K562 (cell line): ENCODE data around the gene BTRC. TPM values are rescaled to one million over a fixed set of nuclear protein-coding genes. Genes with fewer than 3 reads are reported as not detected.

ENCODE experiments used
- ATAC-seq: fragments of 200-7000 bp; cut with Tn5 transposase; 3 replicates; pipeline ENCODE4 v1.9.1; 2020; ENCODE audit warnings: moderate library complexity
- BruUV-seq: library from RNA; stranded (reverse); fragments of 400-500 nt; replicated peaks from 2 replicates; lab custom pipeline; 2021; lab: Mats Ljungman, UMichigan
- CTCF ChIA-PET: fragments of 300-600 bp; formaldehyde crosslinking; extraction: SDS; loops from one replicate; lab custom pipeline; 2021; ENCODE audit warnings: low intra/inter-chr PET ratio; lab: Yijun Ruan, JAX
- POLR2A ChIA-PET: fragments of 300-600, 350-650 bp; sonication (Branson Sonifier 250); formaldehyde crosslinking; extraction: SDS; loops from one replicate; lab custom pipeline; 2021; ENCODE audit warnings: antibody characterized with exemption, inconsistent platforms; lab: Yijun Ruan, JAX
- DNase-seq, 4 experiments: peaks; one replicate each; pipeline versions ENCODE4 v3.0.0 to v3.0.0-alpha.2; 2011 to 2018; ENCODE audit warnings: low spot score in 3 of 4, mixed read lengths in 3 of 4; ENCODE audit errors: extremely low read depth in 1 of 4
- FAIRE-seq: peaks from 2 replicates; lab custom pipeline; 2011; peaks lifted over from hg19 to GRCh38; lab: Jason Lieb, UNC
- H2AFZ ChIP-seq: 2 replicates; pipeline ENCODE4 v1.6.0; 2011; ENCODE audit warnings: low read depth, low read length, control low read depth, inconsistent platforms
- H3K27ac ChIP-seq: fragments of 200-600 bp; 3 replicates; pipeline ENCODE4 v1.8.0; 2011; ENCODE audit warnings: low read depth, mild to moderate bottlenecking, control low read depth, inconsistent platforms, low read length, moderate library complexity, mixed read lengths; ENCODE audit errors: extremely low read depth
- H3K27me3 ChIP-seq, 2 experiments: fragments of 300-600 bp in 1 of 2; 2 replicates in 1 of 2; 3 replicates in 1 of 2; pipeline versions ENCODE4 v1.6.0 to v1.8.0; 2011; ENCODE audit warnings: inconsistent platforms in 2 of 2, low read length in 2 of 2, mild to moderate bottlenecking in 1 of 2, mixed read lengths in 1 of 2, moderate library complexity in 1 of 2; ENCODE audit not compliant: control insufficient read depth in 2 of 2, insufficient read depth in 2 of 2
- H3K36me3 ChIP-seq: fragments of 300-600 bp; 3 replicates; pipeline ENCODE4 v1.8.0; 2011; ENCODE audit warnings: mild to moderate bottlenecking, low read length, inconsistent platforms; ENCODE audit not compliant: control insufficient read depth, insufficient read depth
- H3K4me1 ChIP-seq, 2 experiments: fragments of 200-600 bp in 1 of 2; replicated peaks in 1 of 2; 2 replicates in 1 of 2; 3 replicates in 1 of 2; pipeline versions ENCODE4 v1.5.1 to v1.8.0; 2011; ENCODE audit warnings: inconsistent platforms in 2 of 2, low read length in 2 of 2, mild to moderate bottlenecking in 1 of 2, mixed read lengths in 1 of 2, moderate library complexity in 1 of 2; ENCODE audit not compliant: control insufficient read depth in 2 of 2, insufficient read depth in 2 of 2
- H3K4me2 ChIP-seq: 2 replicates; pipeline ENCODE4 v1.6.1; 2011; ENCODE audit warnings: low read length, control low read depth, inconsistent platforms, mixed read lengths; ENCODE audit not compliant: insufficient read depth
- H3K4me3 ChIP-seq: fragments of 200-600 bp; sonication (generic), shearing (Covaris generic); 2 replicates; pipeline ENCODE4 v1.5.1; 2016; ENCODE audit warnings: control low read depth, inconsistent platforms
- H3K79me2 ChIP-seq: fragments of 200-600 bp; 3 replicates; pipeline ENCODE4 v1.8.0; 2011; ENCODE audit warnings: low read length, inconsistent platforms; ENCODE audit not compliant: control insufficient read depth, insufficient read depth
- H3K9ac ChIP-seq, 2 experiments: 2 replicates each; pipeline versions ENCODE4 v1.6.0 to v1.6.1; 2011; ENCODE audit warnings: low read depth in 2 of 2, low read length in 2 of 2, control low read depth in 1 of 2, inconsistent platforms in 1 of 2, mild to moderate bottlenecking in 1 of 2, mixed read lengths in 1 of 2; ENCODE audit not compliant: insufficient read depth in 1 of 2
- H3K9me1 ChIP-seq: one replicate; pipeline ENCODE4 v1.6.0; 2011; ENCODE audit warnings: inconsistent platforms, mild to moderate bottlenecking, low read length, moderate library complexity; ENCODE audit not compliant: control insufficient read depth, insufficient read depth
- H3K9me3 ChIP-seq: replicated peaks from 2 replicates; pipeline ENCODE4 v1.5.1; 2011; ENCODE audit warnings: low read depth, low read length, inconsistent platforms; ENCODE audit not compliant: control insufficient read depth, insufficient read depth
- H4K20me1 ChIP-seq: replicated peaks from 2 replicates; pipeline ENCODE4 v1.6.1; 2011; ENCODE audit warnings: low read length, inconsistent platforms, mixed read lengths; ENCODE audit not compliant: control insufficient read depth, insufficient read depth
- BDP1 ChIP-seq: IDR thresholded peaks from 3 replicates; pipeline ENCODE4 v1.6.1; 2011; ENCODE audit not compliant: insufficient read length, insufficient read depth
- KDM5B ChIP-seq: fragments of 200-600 bp; sonication (generic); IDR thresholded peaks from 2 replicates; pipeline ENCODE4 v1.6.1; 2012; ENCODE audit warnings: low read depth, mild to moderate bottlenecking, moderate library complexity, low read length, control low read depth, inconsistent platforms; ENCODE audit not compliant: insufficient replicate concordance
- NFATC3 ChIP-seq: fragments of 450-650 bp; IDR thresholded peaks from 2 replicates; pipeline ENCODE4 v1.6.1; 2017; ENCODE audit warnings: mild to moderate bottlenecking
- SP2 ChIP-seq: IDR thresholded peaks from 2 replicates; pipeline ENCODE4 v1.6.1; 2011; ENCODE audit warnings: mild to moderate bottlenecking, low read depth, low read length, moderate library complexity; ENCODE audit not compliant: poor library complexity, severe bottlenecking; ENCODE audit errors: extremely low read depth
- TSC22D4 ChIP-seq: fragments of 450-650 bp; IDR thresholded peaks from 2 replicates; pipeline ENCODE4 v1.6.1; 2016; ENCODE audit warnings: missing genetic modification characterization, missing biosample characterization, control low read depth
- WGBS: fragments of 100-300 bp; shearing (Covaris generic); methylation state at CpG from one replicate; pipeline ENCODE4 v1.1.6; 2016; ENCODE audit warnings: low coverage, mixed read lengths; ENCODE audit not compliant: insufficient coverage; ENCODE audit errors: missing lambda C conversion rate; 5-methylcytosine and 5-hydroxymethylcytosine counted together
- in situ Hi-C: fragments of 300-500 bp; cut with MboI; formaldehyde crosslinking; loops from 4 replicates; pipeline ENCODE4 v1.15.0; 2018; ENCODE audit warnings: inconsistent platforms, mixed read lengths
- intact Hi-C: fragments of 100-400 bp; cut with micrococcal nuclease; formaldehyde crosslinking; loops from 2 replicates; pipeline ENCODE4 v1.14.2; 2022
- polyA plus RNA-seq, 8 experiments: library from polyadenylated mRNA; depleted of rRNA in 4 of 8; stranded (reverse) in 5 of 8; unstranded in 3 of 8; fragments of >200 nt; fragmentation: Nextera tagmentation in 2 of 8; fragmentation: Illumina TruSeq in 1 of 8; extraction: Ambion mirVana in 2 of 8; extraction: Trizol in 1 of 8; gene quantifications; 2 replicates each; pipeline versions ENCODE4 v1.2.1 to v1.2.3, GENCODE V29; 2011 to 2014; ENCODE audit warnings: inconsistent platforms in 1 of 8, missing spikeins in 1 of 8
- total RNA-seq, 7 experiments: library from RNA; depleted of rRNA in 6 of 7; stranded (reverse); fragments of >200 nt in 6 of 7; fragmentation: Illumina TruSeq in 2 of 7; extraction: Trizol in 2 of 7; gene quantifications; 2 replicates each; pipeline versions ENCODE4 v1.2.1 to v1.2.3, GENCODE V29; 2011 to 2021; ENCODE audit warnings: low replicate concordance in 1 of 7
- TF ChIP-seq, protein P1 (sequence below): fragments of 450-650 bp; formaldehyde crosslinking; IDR thresholded peaks from 2 replicates; pipeline ENCODE4 v1.4.0; 2020; ENCODE audit warnings: mild to moderate bottlenecking, moderate library complexity
- TF ChIP-seq, protein P2 (sequence below): fragments of 450-650 bp; formaldehyde crosslinking; IDR thresholded peaks from 2 replicates; pipeline ENCODE4 v1.4.0; 2022; ENCODE audit warnings: missing genetic modification characterization
- TF ChIP-seq, protein P3 (sequence below): sonication (generic); formaldehyde crosslinking; IDR thresholded peaks from 2 replicates; pipeline ENCODE4 v1.8.1; 2023; ENCODE audit warnings: mild to moderate bottlenecking, missing genetic modification reagents

BTRC gene
- total and polyA plus RNA-seq, 9 of the 15 experiments (the other 6 are each of a cell fraction or from before 2014, with no cell fraction given): 1.6 to 15.4 (median 7.0) TPM

DNA sequence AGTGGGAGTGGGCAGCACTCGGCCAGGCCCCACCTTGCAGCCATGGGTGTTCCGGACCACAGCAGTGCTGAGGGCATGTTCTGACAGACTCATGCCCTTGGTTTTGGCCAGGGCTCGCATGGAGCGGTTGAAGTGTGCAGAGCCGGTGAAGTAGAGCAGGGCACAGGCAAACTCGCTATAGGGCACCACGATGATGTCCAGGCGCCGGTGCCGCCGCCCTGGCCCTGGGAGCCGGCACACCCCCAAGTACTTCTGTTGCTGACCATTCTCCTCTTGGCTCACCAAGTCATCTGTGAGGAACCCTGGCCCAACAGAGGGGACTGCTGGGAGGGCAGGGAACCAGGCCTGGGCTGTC lies 225.5 kb downstream of the BTRC start:
- H3K4me2 ChIP-seq: no peak overlapping the region
- no peaks in the 10 kb centered on the region; the same call in 1 of the 2 replicates for H4K20me1 ChIP-seq
- no peak overlapping the region for H2AFZ ChIP-seq
- peaks cover 9% of the 10 kb centered on the region for H3K9me1 ChIP-seq
- H3K4me3 ChIP-seq: no peak overlapping the region
- no peaks in the 10 kb centered on the region for H3K27me3 ChIP-seq
- FAIRE-seq: no peak
- POLR2A ChIA-PET: interaction anchor here (0.6 kb wide), 1 partner anchor 28 kb away, joined by 3 read pairs; no protein-coding TSS in a partner anchor
- H3K4me1 ChIP-seq: peaks cover 27 to 41% of the 10 kb centered on the region in 2 experiments
- CTCF ChIA-PET: interaction anchor here (1.1 kb wide), 1 partner anchor 23 kb away, joined by 3 read pairs; no protein-coding TSS in a partner anchor
- in situ Hi-C loops: no loop called here
- TF ChIP-seq BDP1 (no peak), KDM5B (no peak), TSC22D4 (no peak), SP2 (no peak), NFATC3 (no peak)
- TF ChIP-seq, protein P1, sequence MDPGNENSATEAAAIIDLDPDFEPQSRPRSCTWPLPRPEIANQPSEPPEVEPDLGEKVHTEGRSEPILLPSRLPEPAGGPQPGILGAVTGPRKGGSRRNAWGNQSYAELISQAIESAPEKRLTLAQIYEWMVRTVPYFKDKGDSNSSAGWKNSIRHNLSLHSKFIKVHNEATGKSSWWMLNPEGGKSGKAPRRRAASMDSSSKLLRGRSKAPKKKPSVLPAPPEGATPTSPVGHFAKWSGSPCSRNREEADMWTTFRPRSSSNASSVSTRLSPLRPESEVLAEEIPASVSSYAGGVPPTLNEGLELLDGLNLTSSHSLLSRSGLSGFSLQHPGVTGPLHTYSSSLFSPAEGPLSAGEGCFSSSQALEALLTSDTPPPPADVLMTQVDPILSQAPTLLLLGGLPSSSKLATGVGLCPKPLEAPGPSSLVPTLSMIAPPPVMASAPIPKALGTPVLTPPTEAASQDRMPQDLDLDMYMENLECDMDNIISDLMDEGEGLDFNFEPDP (CRISPR knock-in tag): no peak
- TF ChIP-seq, protein P2, sequence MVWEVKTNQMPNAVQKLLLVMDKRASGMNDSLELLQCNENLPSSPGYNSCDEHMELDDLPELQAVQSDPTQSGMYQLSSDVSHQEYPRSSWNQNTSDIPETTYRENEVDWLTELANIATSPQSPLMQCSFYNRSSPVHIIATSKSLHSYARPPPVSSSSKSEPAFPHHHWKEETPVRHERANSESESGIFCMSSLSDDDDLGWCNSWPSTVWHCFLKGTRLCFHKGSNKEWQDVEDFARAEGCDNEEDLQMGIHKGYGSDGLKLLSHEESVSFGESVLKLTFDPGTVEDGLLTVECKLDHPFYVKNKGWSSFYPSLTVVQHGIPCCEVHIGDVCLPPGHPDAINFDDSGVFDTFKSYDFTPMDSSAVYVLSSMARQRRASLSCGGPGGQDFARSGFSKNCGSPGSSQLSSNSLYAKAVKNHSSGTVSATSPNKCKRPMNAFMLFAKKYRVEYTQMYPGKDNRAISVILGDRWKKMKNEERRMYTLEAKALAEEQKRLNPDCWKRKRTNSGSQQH (CRISPR knock-in tag): no peak
- TF ChIP-seq, protein P3, sequence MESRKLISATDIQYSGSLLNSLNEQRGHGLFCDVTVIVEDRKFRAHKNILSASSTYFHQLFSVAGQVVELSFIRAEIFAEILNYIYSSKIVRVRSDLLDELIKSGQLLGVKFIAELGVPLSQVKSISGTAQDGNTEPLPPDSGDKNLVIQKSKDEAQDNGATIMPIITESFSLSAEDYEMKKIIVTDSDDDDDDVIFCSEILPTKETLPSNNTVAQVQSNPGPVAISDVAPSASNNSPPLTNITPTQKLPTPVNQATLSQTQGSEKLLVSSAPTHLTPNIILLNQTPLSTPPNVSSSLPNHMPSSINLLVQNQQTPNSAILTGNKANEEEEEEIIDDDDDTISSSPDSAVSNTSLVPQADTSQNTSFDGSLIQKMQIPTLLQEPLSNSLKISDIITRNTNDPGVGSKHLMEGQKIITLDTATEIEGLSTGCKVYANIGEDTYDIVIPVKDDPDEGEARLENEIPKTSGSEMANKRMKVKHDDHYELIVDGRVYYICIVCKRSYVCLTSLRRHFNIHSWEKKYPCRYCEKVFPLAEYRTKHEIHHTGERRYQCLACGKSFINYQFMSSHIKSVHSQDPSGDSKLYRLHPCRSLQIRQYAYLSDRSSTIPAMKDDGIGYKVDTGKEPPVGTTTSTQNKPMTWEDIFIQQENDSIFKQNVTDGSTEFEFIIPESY (CRISPR knock-in tag): no peak
- TF ChIP-seq, all 486 proteins: peak for 0
- no TSS peak for BruUV-seq
- intact Hi-C loops: loop anchor here (10.0 kb wide), 1 partner anchor 135 kb away; no protein-coding TSS in a partner anchor
- DNase-seq: no peak
- Histone ChIP-seq H3K36me3 (peaks cover 38% of the 10 kb centered on the region; the same call in 2 of the 3 replicates), H3K27ac (no peak overlapping the region), H3K79me2 (no peaks in the 10 kb centered on the region), H3K9ac (no peak overlapping the region; a peak in 1 of 4 replicates), H3K9me3 (no peaks in the 10 kb centered on the region)
- no peak for ATAC-seq
- WGBS: 90% methylated on average over 7 of the region's 12 CpGs
